Measurements from ENCODE around the gene C10orf120. TPM values are rescaled to one million over a fixed set of nuclear protein-coding genes. Genes with fewer than 3 reads are reported as not detected.

C10orf120 gene
- total RNA-seq, 4 donors from 2014 or later: not detected

GRCh38 chr10:122664501-122664900, 35.1 kb downstream of the C10orf120 start:
- WGBS, 2 donors (ENCODE audit: low coverage in 1 of 2): 77% methylated on average over 8 of the region's 8 CpGs; no CpG with 5 or more reads in 1 of the 2 donors
- intact Hi-C loops (cut with DNase I; ENCODE audit: low total_unique reads): no loop called here
- H3K36me3 ChIP-seq: no peaks in the 10 kb centered on the region
- no peak for DNase-seq
- TF ChIP-seq CTCF (IDR thresholded peaks at IDR 0.05) (no peak), POLR2AphosphoS5 (IDR thresholded peaks at IDR 0.05) (no peak), POLR2A (IDR thresholded peaks at IDR 0.05) (no peak), EP300 (IDR thresholded peaks at IDR 0.05; ENCODE audit: low read depth) (no peak)
- H3K4me1 ChIP-seq: no peaks in the 10 kb centered on the region
- no peak overlapping the region for H3K4me3 ChIP-seq
- in situ Hi-C loops (cut with MboI; ENCODE audit: low pct_ligation_motif_present in 1 of 4, low pct_unique_long_range_greater_than_20kb in 1 of 4, low sequenced_read_pairs in 3 of 4): no loop called here
- no peaks in the 10 kb centered on the region for H3K27me3 ChIP-seq
- H3K27ac ChIP-seq: no peak overlapping the region
- no peaks in the 10 kb centered on the region for H3K9me3 ChIP-seq

GRCh38 chr10:122663516-122664130, 36.0 kb downstream of the C10orf120 start:
- H3K9me3 ChIP-seq: no peaks in the 10 kb centered on the region
- 90% methylated on average over 5 of the region's 5 CpGs; no CpG with 5 or more reads in 1 of the 2 donors for WGBS, 2 donors (ENCODE audit: low coverage in 1 of 2)
- no peaks in the 10 kb centered on the region for H3K36me3 ChIP-seq
- DNase-seq: no peak
- TF ChIP-seq POLR2A (IDR thresholded peaks at IDR 0.05) (no peak), EP300 (IDR thresholded peaks at IDR 0.05; ENCODE audit: low read depth) (no peak), CTCF (IDR thresholded peaks at IDR 0.05) (no peak), POLR2AphosphoS5 (IDR thresholded peaks at IDR 0.05) (no peak)
- no peaks in the 10 kb centered on the region for H3K27me3 ChIP-seq
- H3K4me1 ChIP-seq: no peaks in the 10 kb centered on the region
- H3K27ac ChIP-seq: no peak overlapping the region
- in situ Hi-C loops (cut with MboI; ENCODE audit: low pct_ligation_motif_present in 1 of 4, low pct_unique_long_range_greater_than_20kb in 1 of 4, low sequenced_read_pairs in 3 of 4) (no loop called here), intact Hi-C loops (cut with DNase I; ENCODE audit: low total_unique reads) (no loop called here)
- no peak overlapping the region for H3K4me3 ChIP-seq

- no peak for DNase-seq
- no peaks in the 10 kb centered on the region for H3K4me1 ChIP-seq
- intact Hi-C loops (cut with DNase I; ENCODE audit: low total_unique reads) (no loop called here), in situ Hi-C loops (cut with MboI; ENCODE audit: low pct_ligation_motif_present in 1 of 4, low pct_unique_long_range_greater_than_20kb in 1 of 4, low sequenced_read_pairs in 3 of 4) (no loop called here)
- H3K36me3 ChIP-seq: no peaks in the 10 kb centered on the region
- WGBS, 2 donors (ENCODE audit: low coverage in 1 of 2): 56 to 83% methylated on average over 3 to 6 of the region's 6 CpGs
- TF ChIP-seq EP300 (IDR thresholded peaks at IDR 0.05; ENCODE audit: low read depth): no peak
- no peak for TF ChIP-seq POLR2AphosphoS5 (IDR thresholded peaks at IDR 0.05)
- TF ChIP-seq POLR2A (IDR thresholded peaks at IDR 0.05): no peak
- TF ChIP-seq CTCF (IDR thresholded peaks at IDR 0.05): no peak
- H3K27ac ChIP-seq: no peak overlapping the region
- no peaks in the 10 kb centered on the region for H3K9me3 ChIP-seq
- H3K4me3 ChIP-seq: no peak overlapping the region
- peaks cover 2% of the 10 kb centered on the region for H3K27me3 ChIP-seq
These were observed 37.4 kb downstream of the C10orf120 start for GRCh38 chr10:122662231-122662630.

- TF ChIP-seq CTCF (IDR thresholded peaks at IDR 0.05) (no peak), EP300 (IDR thresholded peaks at IDR 0.05; ENCODE audit: low read depth) (no peak), POLR2AphosphoS5 (IDR thresholded peaks at IDR 0.05) (no peak), POLR2A (IDR thresholded peaks at IDR 0.05) (no peak)
- 86% methylated on average over 6 of the region's 6 CpGs; no CpG with 5 or more reads in 1 of the 2 donors for WGBS, 2 donors (ENCODE audit: low coverage in 1 of 2)
- in situ Hi-C loops (cut with MboI; ENCODE audit: low pct_ligation_motif_present in 1 of 4, low pct_unique_long_range_greater_than_20kb in 1 of 4, low sequenced_read_pairs in 3 of 4): no loop called here
These were observed 39.0 kb downstream of the C10orf120 start for GRCh38 chr10:122660696-122661095.

More at GRCh38 chr10:122660696-122661095, 39.0 kb downstream of the C10orf120 start:
- Histone ChIP-seq H3K36me3 (no peaks in the 10 kb centered on the region), H3K4me3 (no peak overlapping the region), H3K4me1 (no peaks in the 10 kb centered on the region), H3K27me3 (peaks cover 3% of the 10 kb centered on the region), H3K27ac (no peak overlapping the region), H3K9me3 (no peaks in the 10 kb centered on the region)
- intact Hi-C loops (cut with DNase I; ENCODE audit: low total_unique reads): no loop called here
- no peak for DNase-seq
